BJ (cell line): ENCODE data around the gene SFN. TPM values are rescaled to one million over a fixed set of nuclear protein-coding genes. Genes with fewer than 3 reads are reported as not detected.

Experiments
- CTCF ChIA-PET: fragments of 350-600 bp; formaldehyde crosslinking; extraction: SDS; loops from one replicate; lab custom pipeline; 2021; ENCODE audit warnings: antibody characterized with exemption, inconsistent platforms; lab: Yijun Ruan, JAX
- POLR2A ChIA-PET: fragments of 300-600 bp; sonication (Branson Sonifier 250); formaldehyde crosslinking; extraction: SDS; loops from one replicate; lab custom pipeline; 2021; ENCODE audit warnings: antibody characterized with exemption; lab: Charles Lee
- DNase-seq: peaks from one replicate; pipeline ENCODE4 v3.0.0-alpha.2; 2011; ENCODE audit warnings: low read depth
- H3K27me3 ChIP-seq: 2 replicates; pipeline ENCODE4 v1.6.0; 2011; ENCODE audit warnings: low read length; ENCODE audit not compliant: control insufficient read depth, insufficient read depth
- H3K36me3 ChIP-seq: 2 replicates; pipeline ENCODE4 v1.5.1; 2011; ENCODE audit warnings: low read length; ENCODE audit not compliant: control insufficient read depth, insufficient read depth
- H3K4me3 ChIP-seq: 2 replicates; pipeline ENCODE4 v1.5.1; 2011; ENCODE audit warnings: low read depth, mild to moderate bottlenecking, control low read depth, low read length
- CTCF ChIP-seq: IDR thresholded peaks from 2 replicates; pipeline ENCODE4 v1.5.1; 2011; ENCODE audit warnings: low read depth, mild to moderate bottlenecking, control low read depth, inconsistent platforms, low read length, moderate library complexity; ENCODE audit not compliant: insufficient read depth
- polyA plus RNA-seq: library from polyadenylated mRNA; depleted of rRNA; stranded (reverse); fragments of >200 nt; gene quantifications from 2 replicates; pipeline ENCODE4 v1.2.3, GENCODE V29; 2011

SFN gene
- polyA plus RNA-seq, 1 experiment: 0.20 TPM

GRCh38 chr1:26822737-26823395 is 40.1 kb upstream of the SFN start:
- Histone ChIP-seq H3K4me3 (no peak overlapping the region), H3K36me3 (no peaks in the 10 kb centered on the region), H3K27me3 (no peaks in the 10 kb centered on the region)
- ChIA-PET POLR2A (no interaction called here), CTCF (interaction anchor here (5.0 kb wide), 1 partner anchor 12 kb away, joined by 54 read pairs; no protein-coding TSS in a partner anchor)
- no peak for DNase-seq
- TF ChIP-seq CTCF: no peak

- Histone ChIP-seq H3K27me3 (no peaks in the 10 kb centered on the region), H3K36me3 (no peaks in the 10 kb centered on the region; the same call in 1 of the 2 replicates), H3K4me3 (no peak overlapping the region)
- ChIA-PET POLR2A (no interaction called here), CTCF (interaction anchor here (1.3 to 5.0 kb wide), 3 partner anchors 14 to 34 kb away, joined by 3 to 54 read pairs (median 4); no protein-coding TSS in a partner anchor)
- DNase-seq: no peak
- TF ChIP-seq CTCF: no peak
Observed at GRCh38 chr1:26824731-26825130, 38.2 kb upstream of the SFN start.

GRCh38 chr1:26826261-26827105 is 36.5 kb upstream of the SFN start, which contains the start of gene ZDHHC18:
Gene ZDHHC18 (plus strand): TSS chr1:26826688. CDS start chr1:26826805, 117 bp downstream.
- POLR2A ChIA-PET: interaction anchor here (0.6 kb wide), 1 partner anchor 63 kb away, joined by 6 read pairs; no protein-coding TSS in a partner anchor
- CTCF ChIA-PET: interaction anchor here (1.2 to 5.0 kb wide), 6 partner anchors 14 to 78 kb away, joined by 3 to 54 read pairs (median 4); no protein-coding TSS in a partner anchor
- DNase-seq: no peak
- TF ChIP-seq CTCF: peak; percentile 38; the same call in 1 of the 2 replicates
- H3K36me3 ChIP-seq: no peaks in the 10 kb centered on the region; the same call in 1 of the 2 replicates
- peak within 1 kb of the TSS; percentile 83 for H3K4me3 ChIP-seq
- H3K27me3 ChIP-seq: no peaks in the 10 kb centered on the region

GRCh38 chr1:26827106-26827604 is 35.8 kb upstream of the SFN start:
- no peak for TF ChIP-seq CTCF
- H3K4me3 ChIP-seq: peak overlapping the region; percentile 83
- H3K27me3 ChIP-seq: no peaks in the 10 kb centered on the region
- H3K36me3 ChIP-seq: no peaks in the 10 kb centered on the region; the same call in 1 of the 2 replicates
- ChIA-PET POLR2A (no interaction called here), CTCF (interaction anchor here (1.0 to 1.6 kb wide), 3 partner anchors 11 to 29 kb away, joined by 3 to 6 read pairs (median 3); no protein-coding TSS in a partner anchor)
- no peak for DNase-seq
